Right renal pelvis (tissue), 4 donors: ENCODE data around the gene FIG4. TPM values are rescaled to one million over a fixed set of nuclear protein-coding genes. Genes with fewer than 3 reads are reported as not detected.
A peak's percentile ranks its signal among the peaks of the same experiment; 100 is the strongest.
"Not testable (repeated sequence)": the region's sequence is repeated elsewhere in the genome, so short reads cannot be mapped to it uniquely, and the experiment has no call there.

ENCODE experiments used
- DNase-seq, 4 donors: peaks; one replicate each; pipeline ENCODE4 v3.0.0-alpha.2; 2013; ENCODE audit warnings: low read depth in 4 of 4, low spot score in 3 of 4, missing footprints in 1 of 4
- polyA plus RNA-seq, 4 donors: library from polyadenylated mRNA; unstranded; fragments of 120-200 nt; gene quantifications; one replicate each; pipeline ENCODE4 v1.2.1, GENCODE V29; 2013; ENCODE audit not compliant: insufficient read length in 4 of 4

The FIG4 gene
- polyA plus RNA-seq, 4 donors: 24.8 to 28.2 (median 27.4) TPM

- no peak for DNase-seq
Measured at GRCh38 chr6:109701774-109702173, 10.7 kb downstream of the FIG4 start.

- DNase-seq: no peak
Measured at GRCh38 chr6:109702791-109703190, 11.7 kb downstream of the FIG4 start.

DNA sequence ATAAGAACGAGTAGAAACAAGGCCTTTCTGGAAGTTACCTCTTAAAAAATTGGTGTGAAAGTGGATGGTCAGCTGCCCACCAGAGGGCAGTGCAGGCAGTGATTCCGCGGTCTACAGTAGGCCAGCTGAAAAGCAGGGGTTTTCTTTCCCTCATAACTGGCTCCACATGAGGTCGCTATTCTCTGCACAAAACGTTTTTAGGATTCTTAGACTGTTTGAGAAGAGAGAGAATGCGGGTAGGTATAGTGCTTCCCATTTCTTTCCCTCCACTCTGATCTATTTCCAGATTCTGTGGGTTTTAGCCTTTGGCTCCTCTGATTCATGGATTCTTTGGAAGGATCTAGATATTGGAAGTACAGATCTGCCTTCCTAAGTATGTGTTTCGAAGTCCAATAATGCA lies 14.2 kb downstream of the FIG4 start:
- peak; percentile 82 to 84 (median 82) for DNase-seq

- no peak for DNase-seq
Measured at GRCh38 chr6:109706513-109706912, 15.4 kb downstream of the FIG4 start.

DNA sequence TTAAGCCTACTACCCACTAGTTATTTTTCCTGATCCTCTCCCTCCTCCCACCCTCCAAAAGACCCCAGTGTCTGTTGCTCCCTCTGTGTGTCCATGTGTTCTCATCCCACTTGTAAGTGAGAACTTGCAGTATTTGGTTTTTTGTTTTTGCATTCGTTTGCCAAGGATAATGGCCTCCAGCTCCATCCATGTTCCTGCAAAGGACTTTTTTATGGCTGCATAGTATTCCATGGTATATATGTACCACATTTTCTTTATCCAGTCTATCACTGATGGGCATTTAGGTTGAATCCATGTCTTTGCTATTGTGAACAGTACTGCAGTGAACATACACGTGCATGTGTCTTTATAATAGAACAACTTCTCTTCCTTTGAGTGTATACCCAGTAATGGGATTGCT lies 17.0 kb downstream of the FIG4 start:
- not testable (repeated sequence) for DNase-seq

DNA sequence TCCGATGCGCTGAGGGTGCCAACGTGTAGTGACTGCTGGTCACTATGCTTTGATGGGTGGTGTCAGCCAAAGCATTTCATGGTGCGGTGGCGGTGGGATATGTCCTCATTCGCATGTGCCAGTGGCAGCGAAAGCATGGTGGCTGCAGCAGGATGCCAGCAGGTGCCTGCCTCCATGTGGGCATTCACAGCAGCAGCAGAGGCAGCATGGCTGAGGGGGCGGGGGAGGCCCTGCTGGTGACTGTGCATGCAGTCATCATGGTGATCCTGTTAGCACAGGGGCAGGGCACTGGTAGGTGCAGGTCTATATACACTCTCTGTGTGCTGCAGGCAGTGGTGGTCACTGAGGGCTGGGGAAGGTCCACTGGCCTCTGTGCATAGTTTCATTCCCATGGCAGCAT lies 22.0 kb downstream of the FIG4 start:
- DNase-seq: no peak

DNA sequence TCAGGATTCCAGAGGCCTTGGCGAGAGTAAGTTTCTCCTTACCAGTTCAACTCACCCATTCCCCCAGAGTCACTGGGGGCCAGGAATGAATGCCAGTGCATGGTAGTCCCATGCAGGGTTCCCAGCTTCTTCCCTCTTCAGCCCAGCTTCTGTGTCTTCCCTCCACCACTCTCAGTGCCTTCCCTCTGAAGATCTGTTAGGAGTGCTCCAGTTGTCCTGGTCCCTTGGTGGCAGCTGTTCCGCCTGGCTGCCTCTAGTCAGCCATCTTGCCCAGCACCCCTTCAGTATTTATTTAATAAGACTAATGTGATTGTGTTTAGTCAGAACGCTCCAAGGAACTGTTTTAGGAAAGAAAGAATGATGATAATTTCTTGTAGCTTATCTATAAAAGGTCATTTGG lies 23.1 kb downstream of the FIG4 start:
- DNase-seq: no peak

GRCh38 chr6:109714611-109715010 lies 23.5 kb downstream of the FIG4 start:
- DNase-seq: no peak

DNA sequence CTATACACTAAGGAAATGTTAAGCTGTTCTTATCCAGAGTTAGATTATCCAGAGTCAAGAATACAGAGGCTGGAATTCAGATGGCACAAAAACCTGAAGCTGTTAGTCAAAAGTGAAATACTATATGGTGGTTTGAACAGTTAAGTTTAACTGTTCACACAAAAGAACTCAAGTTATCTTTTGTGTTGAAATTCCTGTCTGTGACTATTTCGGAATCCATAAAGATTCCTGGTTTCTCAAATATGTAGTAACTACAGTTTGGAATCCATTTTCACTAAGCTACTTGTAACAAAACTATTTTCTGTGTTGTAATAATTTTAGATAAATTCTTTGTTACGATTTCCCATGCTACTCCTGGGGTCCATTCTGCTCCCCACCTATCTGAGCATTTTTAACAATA lies 24.5 kb downstream of the FIG4 start:
- no peak for DNase-seq

GRCh38 chr6:109717971-109718370 lies 26.9 kb downstream of the FIG4 start:
- DNase-seq: no peak

DNA sequence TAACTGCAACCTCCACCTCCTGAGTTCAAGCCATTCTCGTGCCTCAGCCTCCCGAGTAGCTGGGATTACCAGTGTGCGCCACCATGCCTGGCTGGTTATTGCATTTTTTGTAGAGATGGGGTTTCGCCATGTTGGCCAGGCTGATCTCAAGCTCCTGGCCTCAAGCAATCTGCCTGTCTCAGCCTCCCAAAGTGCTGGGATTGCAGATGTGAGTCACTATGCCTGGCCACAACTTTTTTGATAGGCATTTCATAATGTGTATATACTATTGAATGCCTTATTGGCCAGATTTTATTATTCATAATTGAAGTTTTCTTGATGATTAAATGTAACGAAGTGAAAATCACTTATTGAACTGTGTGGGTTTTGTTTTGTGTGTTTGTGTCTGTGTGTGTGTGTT lies 27.9 kb downstream of the FIG4 start:
- DNase-seq: no peak

GRCh38 chr6:109720311-109720710 lies 29.2 kb downstream of the FIG4 start:
- no peak for DNase-seq

GRCh38 chr6:109722011-109722410 lies 30.9 kb downstream of the FIG4 start:
- DNase-seq: no peak

DNA sequence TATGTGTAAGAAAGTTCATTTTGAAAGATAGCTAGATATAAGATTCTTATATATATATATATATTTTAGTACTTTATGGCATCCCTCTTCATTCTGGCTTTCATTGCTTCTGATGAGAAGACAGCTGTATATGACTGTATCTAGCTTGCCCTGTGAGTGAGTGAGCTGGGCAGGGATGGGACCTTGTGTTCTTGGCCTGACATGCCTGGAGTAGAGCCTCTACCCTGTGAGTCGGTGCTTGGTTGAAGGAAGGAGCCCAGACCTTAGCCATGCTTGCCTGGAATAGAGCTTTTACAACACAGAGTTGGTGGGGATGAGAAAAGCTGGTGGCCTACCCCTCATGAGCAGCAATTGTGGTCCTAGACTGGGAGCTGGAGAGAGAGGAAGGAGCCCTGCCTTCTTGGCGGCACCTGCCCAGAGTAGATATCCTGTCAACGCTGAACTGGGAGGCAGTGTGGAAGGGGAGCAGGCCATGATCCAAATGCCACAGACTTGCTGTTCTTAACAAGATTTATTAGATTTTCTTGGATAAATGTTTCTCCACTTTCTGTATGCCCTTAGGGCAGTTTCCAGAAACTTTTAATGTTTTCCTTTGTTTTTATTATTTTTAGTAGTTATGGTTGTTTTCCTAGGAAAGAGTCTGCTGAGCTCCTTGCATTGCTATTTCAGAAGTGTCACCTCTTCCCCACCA lies 31.6 kb downstream of the FIG4 start:
- DNase-seq: no peak

DNA sequence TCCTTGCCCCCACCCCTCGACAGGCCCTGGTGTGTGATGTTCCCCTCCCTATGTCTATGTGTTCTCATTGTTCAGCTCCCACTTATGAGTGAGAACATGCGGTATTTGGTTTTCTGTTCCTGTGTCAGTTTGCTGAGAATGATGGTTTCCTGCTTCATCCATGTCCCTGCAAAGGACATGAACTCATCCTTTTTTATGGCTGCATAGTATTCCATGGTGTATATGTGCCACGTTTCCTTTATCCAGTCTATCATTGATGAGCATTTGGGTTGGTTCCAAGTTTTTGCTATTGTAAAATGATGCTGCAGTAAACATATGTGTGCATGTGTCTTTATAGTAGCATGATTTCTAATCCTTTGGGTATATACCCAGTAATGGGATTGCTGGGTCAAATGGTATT lies 34.2 kb downstream of the FIG4 start:
- DNase-seq: not testable (repeated sequence)

DNA sequence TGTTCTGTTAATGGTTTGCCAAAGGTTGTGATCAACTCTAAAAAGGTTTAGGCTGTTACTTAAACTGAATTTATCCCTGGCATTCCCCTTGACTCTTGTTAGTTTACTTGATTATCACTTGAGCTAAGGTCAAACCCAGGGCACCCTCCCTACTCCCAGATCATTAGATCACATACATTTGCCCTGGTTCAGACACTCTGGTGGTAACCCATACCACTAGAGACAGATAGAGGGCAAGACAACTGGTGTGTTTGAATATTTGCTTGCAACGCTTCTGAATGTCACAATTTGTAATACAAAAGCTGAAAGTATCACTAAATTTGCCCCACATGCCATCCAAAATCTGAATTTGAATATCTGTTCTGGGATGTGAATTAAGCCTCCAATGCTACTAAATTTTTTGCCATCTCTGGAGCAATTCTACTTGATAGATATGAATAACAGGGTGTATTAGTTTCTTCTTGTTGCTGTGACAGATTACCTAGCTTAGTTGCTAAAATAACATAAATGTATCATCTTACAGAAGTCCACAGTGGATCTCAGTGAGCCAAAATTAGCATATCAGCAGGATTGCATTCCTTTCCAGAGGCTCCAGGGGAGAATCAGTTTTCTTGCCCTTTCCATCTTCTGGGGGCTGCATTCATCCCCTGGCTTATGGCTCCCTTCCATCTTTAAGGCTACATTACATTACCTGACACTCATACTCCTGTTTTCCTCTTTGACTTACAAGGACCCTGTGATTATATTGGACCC lies 45.4 kb downstream of the FIG4 start:
- no peak for DNase-seq

GRCh38 chr6:109738255-109738654 lies 47.2 kb downstream of the FIG4 start:
- DNase-seq: no peak

DNA sequence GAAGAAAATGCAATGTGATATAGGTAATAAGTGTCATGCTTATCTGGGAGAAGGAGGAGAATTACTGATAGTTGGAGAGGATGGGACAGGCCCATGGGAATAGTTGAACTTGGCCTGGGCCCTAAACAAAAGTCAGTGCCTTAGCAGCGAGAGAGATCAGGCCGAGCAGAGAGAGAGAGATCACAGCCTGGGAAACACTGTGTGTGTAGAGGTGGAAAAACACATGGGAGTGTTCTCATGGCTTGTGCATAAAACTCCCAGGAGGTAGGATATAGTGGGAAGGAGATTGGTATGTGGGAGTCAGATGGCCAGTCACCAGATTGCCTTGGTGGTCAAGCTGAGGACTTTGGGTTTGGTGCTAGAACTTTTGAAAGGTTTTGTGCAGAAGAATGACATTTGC lies 47.6 kb downstream of the FIG4 start:
- DNase-seq: no peak

- no peak for DNase-seq
Measured at GRCh38 chr6:109739686-109740085, 48.6 kb downstream of the FIG4 start.

GRCh38 chr6:109740787-109741186 lies 49.7 kb downstream of the FIG4 start:
- no peak for DNase-seq

- no peak for DNase-seq
Measured at GRCh38 chr6:109743739-109744138, 52.6 kb downstream of the FIG4 start.

- not testable (repeated sequence) for DNase-seq
Measured at GRCh38 chr6:109744779-109745178, 53.7 kb downstream of the FIG4 start.
